GM10248 (cell line): ENCODE data around the gene TCF12.
"Not testable (repeated sequence)": the region's sequence is repeated elsewhere in the genome, so short reads cannot be mapped to it uniquely, and the experiment has no call there.

ENCODE experiments used
- CTCF ChIA-PET: fragments of 300-600 bp; sonication (Branson Sonifier 250); formaldehyde crosslinking; extraction: SDS; loops from one replicate; lab custom pipeline; 2021; ENCODE audit warnings: antibody characterized with exemption; lab: Yijun Ruan, JAX
- POLR2A ChIA-PET: fragments of 350-650 bp; sonication (Branson Sonifier 250); formaldehyde crosslinking; extraction: SDS; loops from one replicate; lab custom pipeline; 2020; ENCODE audit warnings: antibody characterized with exemption; lab: Yijun Ruan, JAX
- DNase-seq: peaks from one replicate; pipeline ENCODE4 v3.0.0; 2012; ENCODE audit errors: extremely low spot score
- CTCF ChIP-seq: IDR thresholded peaks from 2 replicates; pipeline ENCODE4 v1.5.1; 2012; ENCODE audit warnings: mild to moderate bottlenecking, low read depth; ENCODE audit errors: extremely low read depth, missing control alignments, control extremely low read depth

The TCF12 gene

DNA sequence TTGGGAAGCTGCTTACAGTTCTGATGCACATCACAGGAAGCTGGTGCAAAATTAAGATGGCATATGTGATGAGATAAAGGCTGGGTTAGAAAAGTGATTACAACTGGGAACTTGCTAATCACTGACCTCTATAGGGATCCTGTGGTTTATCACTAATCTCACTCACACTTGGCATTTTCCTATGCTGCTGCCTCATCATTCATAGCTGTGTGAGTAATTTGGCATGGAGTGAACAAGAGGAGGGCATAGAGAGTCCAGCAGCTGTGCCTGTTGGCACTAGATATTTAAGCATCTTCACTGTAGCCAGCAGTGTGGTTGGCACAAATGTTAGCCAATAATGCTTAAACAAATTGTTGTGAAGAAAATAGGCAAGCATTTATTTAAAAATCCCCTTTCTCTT, 240.1 kb downstream of the TCF12 start:
- no peak for TF ChIP-seq CTCF
- ChIA-PET POLR2A (no interaction called here), CTCF (interaction anchor here (0.9 to 1.0 kb wide), 2 partner anchors 12 to 13 kb away, joined by 3 to 4 read pairs; no protein-coding TSS in a partner anchor)
- no peak for DNase-seq

- DNase-seq = no peak
- CTCF ChIA-PET = interaction anchor here (1.0 to 1.7 kb wide), 4 partner anchors 10 to 54 kb away, joined by 3 to 5 read pairs (median 4); no protein-coding TSS in a partner anchor
- POLR2A ChIA-PET = no interaction called here
- no peak for TF ChIP-seq CTCF
Observed at GRCh38 chr15:57158997-57159668, 240.7 kb downstream of the TCF12 start.

- TF ChIP-seq CTCF = no peak
- no peak for DNase-seq
- ChIA-PET POLR2A (no interaction called here), CTCF (interaction anchor here (1.4 to 3.7 kb wide), 4 partner anchors 10 to 54 kb away, joined by 3 to 24 read pairs (median 4); no protein-coding TSS in a partner anchor)
Observed at GRCh38 chr15:57159767-57160166, 241.3 kb downstream of the TCF12 start.

GRCh38 chr15:57160823-57161560, 242.5 kb downstream of the TCF12 start:
- DNase-seq = no peak
- ChIA-PET POLR2A (no interaction called here), CTCF (interaction anchor here (1.2 to 3.7 kb wide), 3 partner anchors 15 to 146 kb away, joined by 4 to 24 read pairs (median 5); no protein-coding TSS in a partner anchor)
- TF ChIP-seq CTCF = no peak

GRCh38 chr15:57164251-57164650, 245.8 kb downstream of the TCF12 start:
- POLR2A ChIA-PET, DNase-seq: not testable (repeated sequence)
- CTCF ChIA-PET = interaction anchor here (1.1 kb wide), 1 partner anchor 17 kb away, joined by 3 read pairs; no protein-coding TSS in a partner anchor

GRCh38 chr15:57165992-57166391, 247.5 kb downstream of the TCF12 start:
- TF ChIP-seq CTCF = no peak
- ChIA-PET POLR2A (no interaction called here), CTCF (interaction anchor here (0.8 to 2.0 kb wide), 2 partner anchors 10 to 141 kb away, joined by 3 to 5 read pairs; no protein-coding TSS in a partner anchor)
- DNase-seq = no peak

DNA sequence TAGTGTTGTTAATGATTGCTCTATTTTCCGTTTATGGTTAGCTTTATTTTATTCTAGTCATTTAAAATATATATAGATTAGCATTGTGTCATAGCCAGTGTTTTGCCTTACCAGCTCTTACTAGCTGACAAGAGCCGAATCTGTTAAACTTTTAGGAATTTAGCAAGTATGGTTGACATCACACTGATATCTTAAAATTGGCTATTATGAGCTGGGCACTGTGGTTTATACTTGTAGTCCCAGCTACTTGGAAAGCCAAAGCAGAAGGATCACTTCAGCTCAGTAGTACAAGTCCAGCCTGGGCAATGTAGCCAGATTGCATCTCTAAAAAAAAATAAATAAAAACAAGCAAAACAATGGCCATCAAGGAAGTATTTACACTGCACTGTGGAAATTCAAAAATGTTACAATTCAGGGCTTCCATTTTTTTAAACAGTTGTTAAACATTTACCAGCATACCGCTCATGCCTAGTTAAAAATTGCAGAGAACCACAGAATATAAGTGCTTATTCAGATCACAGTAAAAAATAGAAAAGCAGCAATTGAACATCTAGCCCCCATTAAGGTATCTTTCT, 249.5 kb downstream of the TCF12 start:
- no peak for TF ChIP-seq CTCF
- CTCF ChIA-PET = interaction anchor here (1.3 to 1.8 kb wide), 2 partner anchors 23 to 139 kb away, joined by 4 to 5 read pairs; no protein-coding TSS in a partner anchor
- DNase-seq = no peak
- POLR2A ChIA-PET = no interaction called here
